ENCODE measurements around the gene RRAGD.

DNA sequence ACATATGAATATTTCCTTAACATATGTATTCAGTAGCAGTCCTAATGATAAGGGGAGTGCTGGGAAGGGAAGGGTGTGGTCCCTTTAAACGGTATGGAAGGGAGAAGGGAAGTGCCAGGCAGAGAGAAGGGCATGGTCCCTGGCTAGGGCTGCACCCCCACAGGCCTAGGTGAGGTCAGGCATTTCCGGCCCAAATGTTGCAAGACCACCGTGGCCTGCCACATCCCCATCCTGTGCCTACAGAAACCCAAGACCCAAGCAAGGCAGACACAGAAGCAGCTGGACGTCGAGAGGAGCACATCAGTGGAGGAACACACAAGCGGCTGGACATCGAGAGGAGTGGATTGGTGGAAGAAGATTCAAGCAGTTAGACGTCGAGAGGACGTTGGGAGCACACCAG, 5.9 kb downstream of the RRAGD start:
- TF ChIP-seq, protein P1, sequence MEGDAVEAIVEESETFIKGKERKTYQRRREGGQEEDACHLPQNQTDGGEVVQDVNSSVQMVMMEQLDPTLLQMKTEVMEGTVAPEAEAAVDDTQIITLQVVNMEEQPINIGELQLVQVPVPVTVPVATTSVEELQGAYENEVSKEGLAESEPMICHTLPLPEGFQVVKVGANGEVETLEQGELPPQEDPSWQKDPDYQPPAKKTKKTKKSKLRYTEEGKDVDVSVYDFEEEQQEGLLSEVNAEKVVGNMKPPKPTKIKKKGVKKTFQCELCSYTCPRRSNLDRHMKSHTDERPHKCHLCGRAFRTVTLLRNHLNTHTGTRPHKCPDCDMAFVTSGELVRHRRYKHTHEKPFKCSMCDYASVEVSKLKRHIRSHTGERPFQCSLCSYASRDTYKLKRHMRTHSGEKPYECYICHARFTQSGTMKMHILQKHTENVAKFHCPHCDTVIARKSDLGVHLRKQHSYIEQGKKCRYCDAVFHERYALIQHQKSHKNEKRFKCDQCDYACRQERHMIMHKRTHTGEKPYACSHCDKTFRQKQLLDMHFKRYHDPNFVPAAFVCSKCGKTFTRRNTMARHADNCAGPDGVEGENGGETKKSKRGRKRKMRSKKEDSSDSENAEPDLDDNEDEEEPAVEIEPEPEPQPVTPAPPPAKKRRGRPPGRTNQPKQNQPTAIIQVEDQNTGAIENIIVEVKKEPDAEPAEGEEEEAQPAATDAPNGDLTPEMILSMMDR (conservative IDR thresholded peaks at IDR 0.05), result no peak
- no peak for TF ChIP-seq EZH2 (IDR thresholded peaks at IDR 0.05; ENCODE audit: low read depth)

Measured in PC-9 (cell line).